GM12878 (cell line): ENCODE results near the gene ULBP3. TPM values are rescaled to one million over a fixed set of nuclear protein-coding genes. Genes with fewer than 3 reads are reported as not detected.

Source experiments
- ATAC-seq: fragments of 200-7000 bp; cut with Tn5 transposase; 3 replicates; pipeline ENCODE4 v1.9.1; 2020; ENCODE audit warnings: mild to moderate bottlenecking, moderate library complexity
- BruUV-seq: library from RNA; stranded (reverse); fragments of 400-500 nt; replicated peaks from 2 replicates; lab custom pipeline; 2021; lab: Mats Ljungman, UMichigan
- CTCF ChIA-PET: fragments of 300-600 bp; sonication (Branson Sonifier 250); formaldehyde crosslinking; extraction: SDS; loops from one replicate; lab custom pipeline; 2021; ENCODE audit warnings: inconsistent platforms; lab: Yijun Ruan, JAX
- POLR2A ChIA-PET: fragments of 350-600 bp; formaldehyde crosslinking; extraction: SDS; loops from one replicate; lab custom pipeline; 2021; ENCODE audit warnings: inconsistent platforms; lab: Charles Lee
- RAD21 ChIA-PET: fragments of 300-600 bp; sonication (Branson Sonifier 250); formaldehyde crosslinking; loops from one replicate; lab custom pipeline; 2023; ENCODE audit warnings: antibody characterized with exemption; ENCODE audit not compliant: unreplicated experiment; lab: Charles Lee
- SMC1A ChIA-PET: fragments of 300-600 bp; sonication (Branson Sonifier 250); formaldehyde crosslinking; loops from one replicate; lab custom pipeline; 2023; ENCODE audit not compliant: unreplicated experiment, uncharacterized antibody; lab: Charles Lee
- DNase-seq: peaks from one replicate; pipeline ENCODE4 v3.0.0-alpha.2; 2011; ENCODE audit warnings: low read depth, low spot score
- FAIRE-seq: peaks from 3 replicates; lab custom pipeline; 2011; peaks lifted over from hg19 to GRCh38; lab: Jason Lieb, UNC
- H2AFZ ChIP-seq: 2 replicates; pipeline ENCODE4 v1.6.0; 2011; ENCODE audit warnings: low read depth, low read length, control low read depth; ENCODE audit not compliant: control insufficient read depth
- H3K27ac ChIP-seq: 2 replicates; pipeline ENCODE4 v1.5.1; 2011; ENCODE audit warnings: control low read depth; ENCODE audit not compliant: control insufficient read depth, insufficient read depth
- H3K27me3 ChIP-seq, 2 experiments: replicated peaks in 1 of 2; 2 replicates each; pipeline versions ENCODE4 v1.6.0 to v1.6.1; 2011; ENCODE audit warnings: low read length in 1 of 2; ENCODE audit not compliant: control insufficient read depth in 2 of 2, insufficient read depth in 2 of 2
- H3K36me3 ChIP-seq, 2 experiments: 2 replicates each; pipeline ENCODE4 v1.5.1; 2011; ENCODE audit warnings: low read length in 1 of 2; ENCODE audit not compliant: control insufficient read depth in 2 of 2, insufficient read depth in 2 of 2
- H3K4me1 ChIP-seq: 2 replicates; pipeline ENCODE4 v1.6.1; 2011; ENCODE audit warnings: mild to moderate bottlenecking, low read length, moderate library complexity, mixed read lengths; ENCODE audit not compliant: control insufficient read depth, insufficient read depth
- H3K4me2 ChIP-seq: 2 replicates; pipeline ENCODE4 v1.6.0; 2011; ENCODE audit warnings: control low read depth; ENCODE audit not compliant: control insufficient read depth, insufficient read depth
- H3K4me3 ChIP-seq: fragments of 200-600 bp; sonication (generic); 2 replicates; pipeline ENCODE4 v1.5.1; 2016
- H3K79me2 ChIP-seq: 2 replicates; pipeline ENCODE4 v1.6.0; 2011; ENCODE audit warnings: low read length; ENCODE audit not compliant: control insufficient read depth, insufficient read depth
- H3K9ac ChIP-seq: 2 replicates; pipeline ENCODE4 v1.8.0; 2011; ENCODE audit warnings: low read length, control low read depth, mixed read lengths; ENCODE audit not compliant: control insufficient read depth, insufficient read depth
- H3K9me3 ChIP-seq: replicated peaks from 3 replicates; pipeline ENCODE4 v1.5.1; 2011; ENCODE audit warnings: mild to moderate bottlenecking, low read length; ENCODE audit not compliant: control insufficient read depth, insufficient read depth
- H4K20me1 ChIP-seq: 2 replicates; pipeline ENCODE4 v1.6.0; 2011; ENCODE audit not compliant: control insufficient read depth, insufficient read depth
- ASH2L ChIP-seq: fragments of 300-600, 200-600 bp; sonication (generic); IDR thresholded peaks from 2 replicates; pipeline ENCODE4 v1.6.1; 2017; ENCODE audit warnings: low read depth, mild to moderate bottlenecking, borderline replicate concordance
- DPF2 ChIP-seq: fragments of 450-650 bp; IDR thresholded peaks from 2 replicates; pipeline ENCODE4 v1.6.1; 2017; ENCODE audit warnings: mild to moderate bottlenecking
- FOXM1 ChIP-seq: IDR thresholded peaks from 2 replicates; pipeline ENCODE4 v1.6.1; 2012; ENCODE audit warnings: low read depth, mild to moderate bottlenecking, inconsistent platforms, low read length, moderate library complexity
- GABPA ChIP-seq: IDR thresholded peaks from 2 replicates; pipeline ENCODE4 v1.6.1; 2014; ENCODE audit warnings: antibody characterized with exemption, low read depth, mild to moderate bottlenecking, inconsistent platforms
- NFYB ChIP-seq: IDR thresholded peaks from 2 replicates; pipeline ENCODE4 v1.6.1; 2011; ENCODE audit warnings: low read depth, mild to moderate bottlenecking, low read length, improper control_type of control experiment, moderate library complexity; ENCODE audit not compliant: insufficient read depth
- PRDM15 ChIP-seq: fragments of 450-650 bp; formaldehyde crosslinking; IDR thresholded peaks from 2 replicates; pipeline ENCODE4 v1.4.0; 2020; ENCODE audit warnings: mild to moderate bottlenecking, moderate library complexity
- SIN3A ChIP-seq: IDR thresholded peaks from 2 replicates; pipeline ENCODE4 v1.6.1; 2012; ENCODE audit warnings: low read depth, low read length, improper control_type of control experiment
- SP1 ChIP-seq: IDR thresholded peaks from one replicate; pipeline ENCODE4 v1.6.1; 2011; ENCODE audit warnings: low read depth, low read length
- YY1 ChIP-seq: IDR thresholded peaks from 2 replicates; pipeline ENCODE4 v1.6.1; 2011; ENCODE audit warnings: low read depth, mild to moderate bottlenecking, low read length
- ZBED1 ChIP-seq: IDR thresholded peaks from 2 replicates; pipeline ENCODE4 v1.6.1; 2016; ENCODE audit warnings: borderline replicate concordance
- WGBS: methylation state at CpG from one replicate; pipeline ENCODE4 v1.1.6; 2016; ENCODE audit warnings: low lambda C conversion rate; ENCODE audit not compliant: insufficient replicate concordance, insufficient coverage; ENCODE audit errors: missing lambda C conversion rate; 5-methylcytosine and 5-hydroxymethylcytosine counted together
- in situ Hi-C: fragments of 300-500 bp; cut with MboI; formaldehyde crosslinking; loops from 9 replicates; pipeline ENCODE4 v1.14.3; 2018; ENCODE audit warnings: mixed read lengths
- intact Hi-C: fragments of 100-400 bp; cut with micrococcal nuclease; formaldehyde crosslinking; loops from one replicate; pipeline ENCODE4 v1.14.2; 2022; ENCODE audit not compliant: unreplicated experiment
- polyA plus RNA-seq, 11 experiments: library from polyadenylated mRNA; depleted of rRNA in 4 of 11; unstranded in 6 of 11; stranded (reverse) in 5 of 11; fragments of >200 nt; fragmentation: Nextera tagmentation in 4 of 11; fragmentation: Illumina TruSeq in 1 of 11; extraction: Ambion mirVana in 4 of 11; extraction: Trizol in 1 of 11; gene quantifications; 1 replicate in 1 of 11; 2 replicates in 10 of 11; pipeline versions ENCODE4 v1.2.1 to v1.2.3, GENCODE V29; 2011 to 2016; ENCODE audit warnings: inconsistent platforms in 2 of 11, missing spikeins in 2 of 11, low read depth in 1 of 11
- total RNA-seq, 4 experiments: library from RNA; depleted of rRNA in 3 of 4; stranded (reverse); fragments of >200 nt in 3 of 4; fragmentation: Illumina TruSeq in 1 of 4; extraction: Trizol in 1 of 4; gene quantifications; 2 replicates each; pipeline versions ENCODE4 v1.2.1 to v1.2.3, GENCODE V29; 2013 to 2021
- TF ChIP-seq, protein P1 (sequence below): fragments of 450-650 bp; formaldehyde crosslinking; IDR thresholded peaks from 2 replicates; pipeline ENCODE4 v1.5.0; 2022; ENCODE audit warnings: mild to moderate bottlenecking, missing genetic modification characterization
- TF ChIP-seq, protein P2 (sequence below): fragments of 450-650 bp; IDR thresholded peaks from 2 replicates; pipeline ENCODE4 v1.6.1; 2018; ENCODE audit warnings: borderline replicate concordance, mild to moderate bottlenecking; ENCODE audit not compliant: partially characterized antibody

Gene ULBP3
- total and polyA plus RNA-seq, 10 of the 15 experiments (the other 5 are each of a cell fraction or from before 2014, with no cell fraction given) = 0.08 to 0.16 TPM; not detected in 8

GRCh38 chr6:150055131-150055530 lies 13.8 kb downstream of the ULBP3 start (continued):
- TF ChIP-seq, protein P1, sequence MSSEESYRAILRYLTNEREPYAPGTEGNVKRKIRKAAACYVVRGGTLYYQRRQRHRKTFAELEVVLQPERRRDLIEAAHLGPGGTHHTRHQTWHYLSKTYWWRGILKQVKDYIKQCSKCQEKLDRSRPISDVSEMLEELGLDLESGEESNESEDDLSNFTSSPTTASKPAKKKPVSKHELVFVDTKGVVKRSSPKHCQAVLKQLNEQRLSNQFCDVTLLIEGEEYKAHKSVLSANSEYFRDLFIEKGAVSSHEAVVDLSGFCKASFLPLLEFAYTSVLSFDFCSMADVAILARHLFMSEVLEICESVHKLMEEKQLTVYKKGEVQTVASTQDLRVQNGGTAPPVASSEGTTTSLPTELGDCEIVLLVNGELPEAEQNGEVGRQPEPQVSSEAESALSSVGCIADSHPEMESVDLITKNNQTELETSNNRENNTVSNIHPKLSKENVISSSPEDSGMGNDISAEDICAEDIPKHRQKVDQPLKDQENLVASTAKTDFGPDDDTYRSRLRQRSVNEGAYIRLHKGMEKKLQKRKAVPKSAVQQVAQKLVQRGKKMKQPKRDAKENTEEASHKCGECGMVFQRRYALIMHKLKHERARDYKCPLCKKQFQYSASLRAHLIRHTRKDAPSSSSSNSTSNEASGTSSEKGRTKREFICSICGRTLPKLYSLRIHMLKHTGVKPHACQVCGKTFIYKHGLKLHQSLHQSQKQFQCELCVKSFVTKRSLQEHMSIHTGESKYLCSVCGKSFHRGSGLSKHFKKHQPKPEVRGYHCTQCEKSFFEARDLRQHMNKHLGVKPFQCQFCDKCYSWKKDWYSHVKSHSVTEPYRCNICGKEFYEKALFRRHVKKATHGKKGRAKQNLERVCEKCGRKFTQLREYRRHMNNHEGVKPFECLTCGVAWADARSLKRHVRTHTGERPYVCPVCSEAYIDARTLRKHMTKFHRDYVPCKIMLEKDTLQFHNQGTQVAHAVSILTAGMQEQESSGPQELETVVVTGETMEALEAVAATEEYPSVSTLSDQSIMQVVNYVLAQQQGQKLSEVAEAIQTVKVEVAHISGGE (CRISPR knock-in tag) = no peak
- TF ChIP-seq, protein P2, sequence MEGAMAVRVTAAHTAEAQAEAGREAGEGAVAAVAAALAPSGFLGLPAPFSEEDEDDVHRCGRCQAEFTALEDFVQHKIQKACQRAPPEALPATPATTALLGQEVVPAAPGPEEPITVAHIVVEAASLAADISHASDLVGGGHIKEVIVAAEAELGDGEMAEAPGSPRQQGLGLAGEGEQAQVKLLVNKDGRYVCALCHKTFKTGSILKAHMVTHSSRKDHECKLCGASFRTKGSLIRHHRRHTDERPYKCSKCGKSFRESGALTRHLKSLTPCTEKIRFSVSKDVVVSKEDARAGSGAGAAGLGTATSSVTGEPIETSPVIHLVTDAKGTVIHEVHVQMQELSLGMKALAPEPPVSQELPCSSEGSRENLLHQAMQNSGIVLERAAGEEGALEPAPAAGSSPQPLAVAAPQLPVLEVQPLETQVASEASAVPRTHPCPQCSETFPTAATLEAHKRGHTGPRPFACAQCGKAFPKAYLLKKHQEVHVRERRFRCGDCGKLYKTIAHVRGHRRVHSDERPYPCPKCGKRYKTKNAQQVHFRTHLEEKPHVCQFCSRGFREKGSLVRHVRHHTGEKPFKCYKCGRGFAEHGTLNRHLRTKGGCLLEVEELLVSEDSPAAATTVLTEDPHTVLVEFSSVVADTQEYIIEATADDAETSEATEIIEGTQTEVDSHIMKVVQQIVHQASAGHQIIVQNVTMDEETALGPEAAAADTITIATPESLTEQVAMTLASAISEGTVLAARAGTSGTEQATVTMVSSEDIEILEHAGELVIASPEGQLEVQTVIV = no peak
- TF ChIP-seq DPF2 (no peak), ASH2L (no peak)

DNA sequence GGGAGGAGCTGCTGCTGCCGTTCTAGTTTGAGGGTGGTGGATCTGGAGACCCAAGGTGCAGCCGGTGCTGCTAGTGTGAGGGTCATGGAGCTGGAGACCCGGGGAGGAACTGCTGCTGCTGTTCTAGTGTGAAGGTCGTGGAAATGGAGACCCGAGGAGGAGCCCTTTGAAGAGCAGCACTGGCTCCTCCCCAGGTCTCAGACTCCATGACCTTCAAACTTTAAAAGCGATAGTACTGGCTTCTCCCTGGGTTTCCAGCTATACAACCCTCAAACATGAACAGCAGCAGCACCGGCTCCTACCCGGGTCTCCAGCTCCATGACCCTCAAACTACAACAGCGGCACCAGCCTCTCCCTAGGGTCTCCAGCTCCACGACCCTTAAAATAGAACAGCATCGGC lies 15.5 kb downstream of the ULBP3 start:
- WGBS = 37% methylated on average over 11 of the region's 11 CpGs
- H3K27ac ChIP-seq = no peak overlapping the region
- RAD21 ChIA-PET = no interaction called here
- BruUV-seq = no TSS peak
- CTCF ChIA-PET = interaction anchor here (0.7 to 3.5 kb wide), 5 partner anchors 18 to 764 kb away, joined by 3 to 17 read pairs (median 3); no protein-coding TSS in a partner anchor
- no peak for DNase-seq
- no peak overlapping the region for H2AFZ ChIP-seq
- peaks cover 2 to 5% of the 10 kb centered on the region in 2 experiments; a peak in 2 of 4 replicates for H3K27me3 ChIP-seq
- no peaks in the 10 kb centered on the region; the same call in 2 of the 3 replicates for H3K9me3 ChIP-seq
- H3K4me2 ChIP-seq = no peak overlapping the region
- H3K36me3 ChIP-seq = no peaks in the 10 kb centered on the region
- in situ Hi-C loops (no loop called here), intact Hi-C loops (no loop called here)
- no peak overlapping the region for H3K9ac ChIP-seq
- H3K4me1 ChIP-seq = no peaks in the 10 kb centered on the region
- ATAC-seq = no peak
- SMC1A ChIA-PET = interaction anchor here (1.4 kb wide), 1 partner anchor 84 kb away, joined by 3 read pairs; no protein-coding TSS in a partner anchor
- no peak overlapping the region for H3K4me3 ChIP-seq
- POLR2A ChIA-PET = no interaction called here
- H3K79me2 ChIP-seq = no peaks in the 10 kb centered on the region
- no peak for FAIRE-seq
- H4K20me1 ChIP-seq = no peaks in the 10 kb centered on the region
- TF ChIP-seq SP1 = no peak
- no peak for TF ChIP-seq PRDM15 (CRISPR knock-in tag)
- TF ChIP-seq ZBED1 = no peak
- no peak for TF ChIP-seq GABPA
- TF ChIP-seq FOXM1 = no peak
- TF ChIP-seq NFYB = no peak
- TF ChIP-seq SIN3A = no peak
- TF ChIP-seq YY1 = no peak
